ENCODE results near the gene OR5AU1.
"Not testable (repeated sequence)": the region's sequence is repeated elsewhere in the genome, so short reads cannot be mapped to it uniquely, and the experiment has no call there.

Gene OR5AU1

GRCh38 chr14:21171128-21171527 is 15.3 kb upstream of the OR5AU1 start:
- DNase-seq (ENCODE audit: low read depth): no peak

- DNase-seq (ENCODE audit: low read depth): no peak
Measured at GRCh38 chr14:21169573-21169972, 13.7 kb upstream of the OR5AU1 start.

- no peak for DNase-seq (ENCODE audit: low read depth)
Measured at GRCh38 chr14:21168055-21168454, 12.2 kb upstream of the OR5AU1 start.

GRCh38 chr14:21165670-21166069 is 9.8 kb upstream of the OR5AU1 start:
- not testable (repeated sequence) for DNase-seq (ENCODE audit: low read depth)

GRCh38 chr14:21165002-21165605 is 9.2 kb upstream of the OR5AU1 start:
- not testable (repeated sequence) for DNase-seq (ENCODE audit: low read depth)

- no peak for DNase-seq (ENCODE audit: low read depth)
Measured at GRCh38 chr14:21163871-21164291, 8.0 kb upstream of the OR5AU1 start.

- no peak for DNase-seq (ENCODE audit: low read depth)
Measured at GRCh38 chr14:21162081-21162480, 6.2 kb upstream of the OR5AU1 start.

- DNase-seq (ENCODE audit: low read depth): no peak
Measured at GRCh38 chr14:21160061-21160610, 4.3 kb upstream of the OR5AU1 start.

GRCh38 chr14:21158175-21158574 is 2.3 kb upstream of the OR5AU1 start:
- DNase-seq (ENCODE audit: low read depth): not testable (repeated sequence)

- no peak for DNase-seq (ENCODE audit: low read depth)
Measured at GRCh38 chr14:21149641-21150367, 6.1 kb downstream of the OR5AU1 start.

GRCh38 chr14:21145437-21145836 is 10.4 kb downstream of the OR5AU1 start:
- DNase-seq (ENCODE audit: low read depth): no peak

- DNase-seq (ENCODE audit: low read depth): no peak
Measured at GRCh38 chr14:21142357-21142756, 13.5 kb downstream of the OR5AU1 start.

GRCh38 chr14:21136024-21136423 is 19.8 kb downstream of the OR5AU1 start:
- no peak for DNase-seq (ENCODE audit: low read depth)

- no peak for DNase-seq (ENCODE audit: low read depth)
Measured at GRCh38 chr14:21133901-21134300, 22.0 kb downstream of the OR5AU1 start.

- DNase-seq (ENCODE audit: low read depth): no peak
Measured at GRCh38 chr14:21123429-21123828, 32.4 kb downstream of the OR5AU1 start.

- no peak for DNase-seq (ENCODE audit: low read depth)
Measured at GRCh38 chr14:21121122-21121521, 34.7 kb downstream of the OR5AU1 start.

- no peak for DNase-seq (ENCODE audit: low read depth)
Measured at GRCh38 chr14:21120686-21121085, 35.2 kb downstream of the OR5AU1 start.

GRCh38 chr14:21118933-21119332 is 36.9 kb downstream of the OR5AU1 start:
- no peak for DNase-seq (ENCODE audit: low read depth)

- DNase-seq (ENCODE audit: low read depth): no peak
Measured at GRCh38 chr14:21113369-21113768, 42.5 kb downstream of the OR5AU1 start.

GRCh38 chr14:21112255-21112654 is 43.6 kb downstream of the OR5AU1 start:
- no peak for DNase-seq (ENCODE audit: low read depth)

GRCh38 chr14:21109377-21110138 is 46.3 kb downstream of the OR5AU1 start:
- DNase-seq (ENCODE audit: low read depth): no peak

- no peak for DNase-seq (ENCODE audit: low read depth)
Measured at GRCh38 chr14:21108791-21109190, 47.1 kb downstream of the OR5AU1 start.

Data from HS-5 (cell line).